ENCODE measurements around the gene CHST3.
"Not testable (repeated sequence)": the region's sequence is repeated elsewhere in the genome, so short reads cannot be mapped to it uniquely, and the experiment has no call there.

CHST3 gene

GRCh38 chr10:72013202-72013945, 49.2 kb downstream of the CHST3 start:
- DNase-seq, result no peak

GRCh38 chr10:72014197-72014596, 50.0 kb downstream of the CHST3 start:
- DNase-seq, result no peak

DNA sequence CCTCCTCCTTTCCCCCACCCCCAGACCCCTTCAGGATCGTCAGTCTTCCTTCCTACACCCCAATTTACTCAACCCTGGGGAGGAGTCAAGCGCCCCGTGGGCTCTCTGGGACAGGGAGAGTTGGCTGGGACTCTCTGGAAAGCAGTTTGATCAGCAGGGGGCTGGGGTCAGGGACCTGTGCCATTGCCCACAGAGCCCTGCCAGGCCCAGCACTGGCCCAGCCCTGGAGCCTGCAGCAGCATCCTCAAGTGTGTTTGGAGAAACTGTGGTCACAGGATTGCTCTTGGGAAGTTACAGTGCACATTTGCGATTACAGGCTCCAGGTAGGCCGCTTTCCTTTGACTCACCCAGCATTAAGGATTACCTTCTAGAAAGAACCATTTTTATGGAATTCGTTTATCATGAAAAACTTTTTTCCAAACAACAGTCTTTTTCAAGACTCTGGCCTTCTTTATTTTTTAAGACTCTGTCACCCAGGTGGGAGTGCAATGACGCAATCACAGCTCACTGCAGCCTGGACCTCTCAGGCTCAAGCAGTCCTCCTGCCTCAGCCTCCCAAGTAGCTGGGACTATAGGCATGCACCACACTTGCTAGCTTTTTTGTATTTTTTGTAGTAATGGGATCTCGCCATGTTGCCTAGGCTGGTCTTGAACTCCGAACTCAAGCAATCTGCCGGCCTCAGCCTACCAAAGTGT, 50.7 kb downstream of the CHST3 start:
- DNase-seq, result no peak

- no peak for DNase-seq
Measured at GRCh38 chr10:72015841-72016240, 51.6 kb downstream of the CHST3 start.

DNA sequence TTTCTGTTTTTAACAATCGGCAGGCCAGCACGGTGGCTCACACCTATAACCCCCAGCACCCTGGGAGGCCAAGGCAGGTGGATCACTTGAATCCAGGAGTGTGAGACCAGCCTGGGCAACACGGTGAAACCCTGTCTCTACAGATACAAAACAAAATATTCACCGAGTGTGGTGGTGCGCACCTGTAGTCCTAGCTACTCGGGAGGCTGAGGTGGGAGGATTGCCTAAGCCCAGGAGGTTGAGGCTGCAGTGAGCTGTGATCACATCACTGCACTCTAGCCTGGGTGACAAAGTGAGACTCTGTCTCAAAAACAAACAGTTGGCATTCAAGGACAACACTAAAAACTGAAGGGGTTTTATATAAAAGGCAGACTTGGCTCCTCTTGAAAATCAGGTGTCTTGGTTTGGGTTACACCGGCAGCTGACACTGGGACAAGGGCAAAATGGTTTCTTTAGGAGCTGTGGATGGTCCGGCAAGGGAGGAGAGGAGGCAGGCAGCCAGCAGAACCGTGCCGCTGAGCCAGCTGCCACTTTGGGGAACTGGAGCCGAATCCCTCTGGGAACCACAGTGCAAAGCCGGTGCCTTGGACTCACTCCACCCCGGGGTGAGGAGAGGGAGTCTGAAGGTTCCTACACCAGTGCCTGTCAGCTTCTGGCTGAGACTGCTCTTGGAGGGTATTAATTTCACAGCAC, 52.6 kb downstream of the CHST3 start:
- DNase-seq, result no peak

- DNase-seq, result no peak
Measured at GRCh38 chr10:72019085-72019876, 55.1 kb downstream of the CHST3 start.

DNA sequence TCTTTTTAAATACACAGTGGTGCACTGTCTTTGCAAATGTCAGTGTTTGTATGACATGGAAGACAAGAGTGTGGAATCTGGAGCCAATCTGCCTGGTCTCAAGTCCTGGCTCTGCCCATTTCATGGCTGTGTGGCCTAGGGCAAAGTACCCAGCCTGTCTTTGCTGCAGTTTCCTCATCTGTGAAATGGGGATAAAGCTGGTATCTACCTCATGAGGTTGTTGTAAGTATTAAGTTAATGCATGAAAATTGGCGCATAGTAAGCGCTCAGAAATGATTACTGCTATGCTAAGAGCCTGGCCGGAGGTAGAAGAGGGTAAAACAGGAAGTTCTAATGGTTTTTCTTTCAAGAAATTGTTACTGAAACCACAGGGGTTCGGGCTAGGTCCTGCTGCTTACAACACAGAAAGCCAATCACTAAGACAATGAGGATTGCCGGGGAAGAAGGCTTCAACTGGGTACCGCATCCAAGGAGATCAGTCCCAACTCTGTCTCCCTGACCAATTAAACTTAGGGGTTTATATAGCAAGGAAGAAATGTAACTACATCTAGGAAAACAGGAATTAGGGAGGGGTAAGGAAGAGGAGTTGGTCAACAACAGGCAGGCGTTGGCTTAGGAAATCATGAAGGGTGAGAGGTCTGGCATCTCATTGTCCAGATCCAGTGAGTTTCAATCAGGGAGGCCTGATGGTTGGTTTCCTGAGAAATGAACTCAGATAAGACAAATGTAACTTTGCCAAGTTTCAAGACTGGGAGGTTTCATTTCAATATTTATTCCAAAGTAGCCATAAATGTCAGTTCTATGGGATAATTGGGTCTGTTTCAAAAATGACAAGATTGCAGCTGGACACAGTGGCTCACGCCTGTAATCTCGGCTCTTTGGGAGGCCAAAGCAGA, 57.0 kb downstream of the CHST3 start:
- DNase-seq, result no peak

GRCh38 chr10:72022228-72022627, 58.0 kb downstream of the CHST3 start:
- DNase-seq, result no peak

DNA sequence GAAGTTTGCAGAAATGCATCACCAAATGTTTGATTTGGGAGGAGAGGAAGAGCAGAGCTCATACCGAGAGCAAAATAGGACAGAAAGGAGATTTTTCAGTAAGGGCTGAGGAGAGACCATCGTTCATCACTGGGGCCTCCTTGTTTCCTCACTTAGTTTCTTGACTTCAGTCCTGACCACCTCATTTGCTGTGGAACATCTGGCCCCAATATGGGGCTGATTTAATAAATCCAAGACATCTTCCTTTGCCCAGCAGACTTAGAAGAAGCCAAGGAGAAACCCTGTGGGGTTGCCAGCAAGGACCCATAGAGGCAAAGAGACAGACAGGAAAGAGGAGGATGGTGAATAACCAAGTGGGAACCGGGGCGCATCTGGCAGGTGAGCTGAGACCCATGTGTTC, 60.4 kb downstream of the CHST3 start:
- peak; percentile 16 for DNase-seq

- no peak for DNase-seq
Measured at GRCh38 chr10:72025400-72025799, 61.2 kb downstream of the CHST3 start.

- DNase-seq, result no peak
Measured at GRCh38 chr10:72025832-72026231, 61.6 kb downstream of the CHST3 start.

DNA sequence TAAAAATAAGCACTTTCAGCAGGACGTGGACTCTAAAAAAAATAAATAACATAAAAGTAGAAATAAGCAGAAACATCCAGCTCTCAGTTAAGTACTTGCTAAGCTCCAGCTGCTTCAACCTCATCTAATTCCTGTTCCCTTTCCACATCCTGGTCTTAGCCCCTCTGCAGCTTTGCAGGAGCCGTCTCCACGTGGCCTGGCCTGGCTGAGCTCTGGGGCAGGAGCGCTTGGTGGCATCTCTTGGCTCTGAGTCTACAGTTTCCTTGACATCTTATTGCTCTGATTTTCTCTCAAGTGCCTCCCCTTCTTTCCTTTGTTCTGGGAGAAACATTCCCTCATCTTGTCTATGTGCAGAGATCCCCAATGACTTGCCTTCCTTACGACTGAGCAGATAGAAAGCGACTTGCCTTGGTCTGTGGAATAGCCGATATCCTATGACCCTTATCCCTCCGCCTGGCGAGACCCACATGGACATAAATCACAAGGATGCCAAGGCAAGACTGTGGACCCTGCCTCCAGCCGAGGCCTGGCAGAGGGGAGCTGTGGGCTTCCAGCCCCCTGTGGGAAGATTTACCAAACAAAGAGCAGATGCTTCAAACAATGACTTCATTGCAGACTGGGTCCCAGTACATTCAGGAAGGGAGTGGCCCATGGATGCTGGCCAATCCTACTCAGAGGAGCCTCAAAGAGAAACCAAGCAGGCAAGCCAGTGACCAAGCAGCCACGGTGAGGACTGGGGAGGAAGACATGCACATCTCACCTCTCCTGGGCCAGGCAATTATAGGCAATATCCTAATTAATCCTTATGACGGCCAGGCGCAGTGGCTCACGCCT, 62.3 kb downstream of the CHST3 start:
- peak; percentile 19 for DNase-seq

GRCh38 chr10:72027498-72027897, 63.3 kb downstream of the CHST3 start:
- DNase-seq, result no peak

GRCh38 chr10:72029414-72029813, 65.2 kb downstream of the CHST3 start:
- no peak for DNase-seq

- no peak for DNase-seq
Measured at GRCh38 chr10:72030762-72031543, 66.8 kb downstream of the CHST3 start.

- no peak for DNase-seq
Measured at GRCh38 chr10:72031706-72032105, 67.5 kb downstream of the CHST3 start.

DNA sequence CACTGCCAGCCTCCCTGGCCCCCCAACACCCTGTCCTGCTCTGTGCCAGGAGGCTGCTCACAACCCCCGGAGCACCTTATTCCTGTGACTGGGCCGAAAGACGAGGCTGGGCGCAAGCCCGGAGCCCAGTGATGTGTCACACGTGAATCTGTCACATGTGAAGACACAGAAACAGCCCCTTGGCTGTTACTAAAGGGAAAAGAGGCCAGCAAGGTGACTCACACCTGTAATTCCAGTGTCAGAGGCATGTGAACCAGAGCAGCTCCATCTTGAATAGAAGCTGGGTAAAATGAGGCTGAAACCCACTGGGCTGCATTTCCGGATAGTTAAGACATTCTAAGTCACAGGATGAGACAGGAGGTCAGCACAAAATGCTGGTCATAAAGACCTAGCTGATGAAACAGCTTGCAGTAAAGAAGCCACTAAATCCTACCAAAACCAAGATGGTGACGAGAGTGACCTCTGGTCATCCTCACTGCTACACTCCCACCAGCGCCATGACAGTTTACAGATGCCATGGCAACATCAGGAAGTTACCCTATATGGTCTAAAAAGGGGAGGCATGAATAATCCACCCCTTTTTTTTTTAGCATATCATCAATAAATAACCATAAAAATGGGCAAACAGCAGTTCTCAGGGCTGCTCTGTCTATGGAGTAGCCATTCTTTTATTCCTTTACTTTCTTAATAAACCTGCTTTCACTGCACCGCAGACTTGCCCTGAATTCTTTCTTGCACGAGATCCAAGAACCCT, 68.4 kb downstream of the CHST3 start:
- not testable (repeated sequence) for DNase-seq

GRCh38 chr10:72034040-72034499, 69.9 kb downstream of the CHST3 start:
- DNase-seq, result no peak

- DNase-seq, result no peak
Measured at GRCh38 chr10:72034761-72035160, 70.6 kb downstream of the CHST3 start.

Data from fibroblast of upper back skin (primary cell).